Uterus (tissue), 4 donors: Measurements from ENCODE around the gene LRP1B. TPM values are rescaled to one million over a fixed set of nuclear protein-coding genes. Genes with fewer than 3 reads are reported as not detected.

Source experiments
- DNase-seq, 2 donors: peaks; one replicate each; pipeline ENCODE4 v3.0.0-alpha.2; 2019 to 2020
- H3K27ac ChIP-seq, 2 donors: fragments of 200-600 bp; sonication (generic); 1 replicate in 1 of 2; 2 replicates in 1 of 2; pipeline ENCODE4 v1.5.1; 2016 to 2018
- H3K27me3 ChIP-seq, 2 donors: fragments of 200-600 bp; sonication (generic); one replicate each; pipeline ENCODE4 v1.5.1; 2018 to 2019; ENCODE audit warnings: control low read depth in 1 of 2
- H3K36me3 ChIP-seq, 2 donors: fragments of 200-600 bp; sonication (generic); one replicate each; pipeline ENCODE4 v1.5.1; 2019; ENCODE audit warnings: control low read depth in 1 of 2
- H3K4me1 ChIP-seq, 2 donors: fragments of 200-600 bp; sonication (generic); one replicate each; pipeline ENCODE4 v1.5.1; 2018 to 2019; ENCODE audit warnings: control low read depth in 1 of 2
- H3K4me3 ChIP-seq, 2 donors: fragments of 200-600 bp; sonication (generic); 1 replicate in 1 of 2; 2 replicates in 1 of 2; pipeline ENCODE4 v1.5.1; 2018 to 2019; ENCODE audit warnings: mild to moderate bottlenecking in 1 of 2
- H3K9me3 ChIP-seq, 2 donors: fragments of 200-600 bp; sonication (generic); one replicate each; pipeline ENCODE4 v1.5.1; 2019; ENCODE audit warnings: control low read depth in 1 of 2
- POLR2A ChIP-seq, 2 donors: fragments of 450-650 bp; IDR thresholded peaks; one replicate each; pipeline ENCODE4 v1.6.1; 2016; ENCODE audit warnings: antibody characterized with exemption in 2 of 2, mild to moderate bottlenecking in 1 of 2, moderate library complexity in 1 of 2
- intact Hi-C: fragments of 100-400 bp; cut with DNase I; formaldehyde crosslinking; loops from one replicate; pipeline ENCODE4 v1.15.1; 2023; ENCODE audit warnings: low total_unique reads
- total RNA-seq, 4 donors: library from RNA; depleted of rRNA in 3 of 4; stranded (reverse); fragments of >200 nt in 3 of 4; gene quantifications; one replicate each; pipeline versions ENCODE4 v1.1.0 to v1.2.4, GENCODE V29; 2014 to 2023
- TF ChIP-seq, protein P1 (sequence below), 4 experiments: fragments of 200-600 bp in 2 of 4; fragments of 450-650 bp in 2 of 4; sonication (generic) in 2 of 4; IDR thresholded peaks; one replicate each; pipeline ENCODE4 v1.5.1; 2016 to 2019; ENCODE audit warnings: antibody characterized with exemption in 4 of 4, mild to moderate bottlenecking in 2 of 4, moderate library complexity in 1 of 4
- donor health status: DM: yes; HTN: yes; CAD: no.

Gene LRP1B
- total RNA-seq, 4 donors from 2014 or later, result 0.29 to 7.3 (median 0.79) TPM; not detected in 1

- DNase-seq, result no peak
- TF ChIP-seq POLR2A (IDR thresholded peaks at IDR 0.05), result no peak
- TF ChIP-seq, protein P1, sequence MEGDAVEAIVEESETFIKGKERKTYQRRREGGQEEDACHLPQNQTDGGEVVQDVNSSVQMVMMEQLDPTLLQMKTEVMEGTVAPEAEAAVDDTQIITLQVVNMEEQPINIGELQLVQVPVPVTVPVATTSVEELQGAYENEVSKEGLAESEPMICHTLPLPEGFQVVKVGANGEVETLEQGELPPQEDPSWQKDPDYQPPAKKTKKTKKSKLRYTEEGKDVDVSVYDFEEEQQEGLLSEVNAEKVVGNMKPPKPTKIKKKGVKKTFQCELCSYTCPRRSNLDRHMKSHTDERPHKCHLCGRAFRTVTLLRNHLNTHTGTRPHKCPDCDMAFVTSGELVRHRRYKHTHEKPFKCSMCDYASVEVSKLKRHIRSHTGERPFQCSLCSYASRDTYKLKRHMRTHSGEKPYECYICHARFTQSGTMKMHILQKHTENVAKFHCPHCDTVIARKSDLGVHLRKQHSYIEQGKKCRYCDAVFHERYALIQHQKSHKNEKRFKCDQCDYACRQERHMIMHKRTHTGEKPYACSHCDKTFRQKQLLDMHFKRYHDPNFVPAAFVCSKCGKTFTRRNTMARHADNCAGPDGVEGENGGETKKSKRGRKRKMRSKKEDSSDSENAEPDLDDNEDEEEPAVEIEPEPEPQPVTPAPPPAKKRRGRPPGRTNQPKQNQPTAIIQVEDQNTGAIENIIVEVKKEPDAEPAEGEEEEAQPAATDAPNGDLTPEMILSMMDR (IDR thresholded peaks at IDR 0.05), result no peak
- no peaks in the 10 kb centered on the region for H3K4me1 ChIP-seq
- no peaks in the 10 kb centered on the region for H3K27me3 ChIP-seq
- no peak overlapping the region for H3K27ac ChIP-seq
- no peak overlapping the region for H3K4me3 ChIP-seq
- H3K36me3 ChIP-seq, result no peaks in the 10 kb centered on the region
- H3K9me3 ChIP-seq, result no peaks in the 10 kb centered on the region
- intact Hi-C loops, result no loop called here
Measured at GRCh38 chr2:142045641-142046040, 85.2 kb downstream of the LRP1B start.

DNA sequence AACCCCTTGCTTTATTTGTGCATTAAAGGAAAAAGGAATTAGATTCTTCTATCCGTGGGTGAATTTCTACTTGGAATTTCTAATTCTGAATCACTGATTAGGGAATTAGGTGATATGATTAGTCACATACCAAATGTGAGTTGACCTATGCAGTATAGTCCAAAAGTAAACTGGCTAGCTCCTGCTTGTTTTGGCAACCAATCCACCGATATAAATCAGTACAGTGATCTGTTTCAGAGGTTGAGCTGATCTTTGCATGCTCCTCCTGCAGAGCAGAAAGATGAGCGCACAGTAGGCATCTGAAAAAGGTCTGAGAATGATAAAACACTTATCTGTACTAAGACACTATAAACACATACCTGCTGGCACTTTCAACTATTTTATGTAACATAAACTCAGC is 86.6 kb downstream of the LRP1B start:
- H3K27me3 ChIP-seq, result no peaks in the 10 kb centered on the region
- no peak overlapping the region for H3K27ac ChIP-seq
- no peak overlapping the region for H3K4me3 ChIP-seq
- no peak for DNase-seq
- H3K9me3 ChIP-seq, result no peaks in the 10 kb centered on the region
- no peaks in the 10 kb centered on the region for H3K36me3 ChIP-seq
- no peaks in the 10 kb centered on the region for H3K4me1 ChIP-seq
- TF ChIP-seq, protein P1 (IDR thresholded peaks at IDR 0.05), result no peak
- TF ChIP-seq POLR2A (IDR thresholded peaks at IDR 0.05), result no peak
- intact Hi-C loops, result no loop called here

DNA sequence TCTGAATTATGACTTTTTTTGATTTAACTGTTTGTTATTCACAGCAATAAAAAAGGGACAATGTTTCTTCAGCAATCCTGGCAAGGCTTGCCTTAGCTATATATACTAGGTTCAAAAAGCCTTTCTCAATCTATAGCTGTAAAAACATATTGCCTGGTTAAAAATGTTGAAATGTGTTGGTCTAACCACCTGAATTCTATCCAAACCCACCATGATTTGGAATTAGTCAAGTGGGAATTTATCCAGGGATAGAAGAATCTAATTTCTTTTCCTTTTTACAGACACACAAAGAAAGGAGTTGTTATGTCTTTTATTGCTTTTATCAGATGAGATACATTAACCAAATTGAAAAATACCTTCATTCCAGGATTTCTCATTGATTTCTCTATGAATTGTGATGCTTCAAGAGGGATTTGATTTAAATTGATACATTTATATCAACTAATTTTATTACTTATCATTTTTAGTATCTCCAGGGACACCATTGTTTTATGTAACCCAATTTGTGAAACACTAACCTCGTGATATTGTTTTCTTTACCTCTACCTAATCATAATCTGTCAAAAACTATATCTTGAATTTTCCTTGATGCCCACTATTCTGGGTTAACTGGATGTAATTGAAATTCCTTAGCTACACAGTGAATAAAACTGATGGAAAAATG is 88.1 kb downstream of the LRP1B start:
- H3K36me3 ChIP-seq, result no peaks in the 10 kb centered on the region
- no peaks in the 10 kb centered on the region for H3K27me3 ChIP-seq
- no peak overlapping the region for H3K4me3 ChIP-seq
- no peak overlapping the region for H3K27ac ChIP-seq
- DNase-seq, result no peak
- intact Hi-C loops, result no loop called here
- H3K4me1 ChIP-seq, result no peaks in the 10 kb centered on the region
- H3K9me3 ChIP-seq, result no peaks in the 10 kb centered on the region
- no peak for TF ChIP-seq POLR2A (IDR thresholded peaks at IDR 0.05)
- TF ChIP-seq, protein P1 (IDR thresholded peaks at IDR 0.05), result no peak

- no peak for DNase-seq
- Histone ChIP-seq H3K36me3 (no peaks in the 10 kb centered on the region), H3K27ac (no peak overlapping the region), H3K9me3 (no peaks in the 10 kb centered on the region), H3K4me3 (no peak overlapping the region), H3K27me3 (no peaks in the 10 kb centered on the region), H3K4me1 (no peaks in the 10 kb centered on the region)
- intact Hi-C loops, result no loop called here
- TF ChIP-seq, protein P1 (IDR thresholded peaks at IDR 0.05), result no peak
- no peak for TF ChIP-seq POLR2A (IDR thresholded peaks at IDR 0.05)
Measured at GRCh38 chr2:142041996-142042395, 88.8 kb downstream of the LRP1B start.

DNA sequence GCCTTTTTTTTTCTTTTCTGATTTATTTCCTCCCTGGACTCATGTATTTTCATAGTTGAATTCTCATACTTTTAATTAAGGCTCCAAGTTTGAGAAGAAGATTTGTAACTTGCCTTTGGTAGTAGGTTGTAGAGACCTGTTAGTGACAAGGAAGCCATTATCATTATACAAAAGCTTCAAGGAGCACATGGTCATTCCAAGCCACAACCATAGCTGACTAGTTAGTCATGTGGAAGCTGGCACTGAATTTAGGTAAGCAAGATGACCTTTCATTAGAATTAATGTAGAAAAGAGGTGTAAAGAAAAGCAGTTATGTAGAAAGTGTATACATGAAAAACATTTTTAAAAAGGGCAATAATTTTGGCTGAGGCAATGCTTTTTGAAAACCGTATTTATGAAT is 89.7 kb downstream of the LRP1B start:
- no peak for DNase-seq
- Histone ChIP-seq H3K36me3 (no peaks in the 10 kb centered on the region), H3K4me3 (no peak overlapping the region), H3K9me3 (no peaks in the 10 kb centered on the region), H3K27ac (no peak overlapping the region), H3K27me3 (no peaks in the 10 kb centered on the region), H3K4me1 (no peaks in the 10 kb centered on the region)
- no peak for TF ChIP-seq POLR2A (IDR thresholded peaks at IDR 0.05)
- TF ChIP-seq, protein P1 (IDR thresholded peaks at IDR 0.05), result no peak
- intact Hi-C loops, result no loop called here
